Measurements from ENCODE around the gene ZBTB25. TPM values are rescaled to one million over a fixed set of nuclear protein-coding genes. Genes with fewer than 3 reads are reported as not detected.

Gene ZBTB25
- total RNA-seq, 1 donor from 2014 or later = 14.9 TPM

- peaks cover 23% of the 10 kb centered on the region for H3K4me1 ChIP-seq
- no peaks in the 10 kb centered on the region for H3K9me3 ChIP-seq
- no peak for ATAC-seq
- intact Hi-C loops (cut with DNase I) = no loop called here
- H3K27ac ChIP-seq = no peak overlapping the region
- no peak for TF ChIP-seq CTCF (IDR thresholded peaks at IDR 0.05)
- DNase-seq = no peak
- H3K27me3 ChIP-seq (ENCODE audit: low read depth) = no peaks in the 10 kb centered on the region
- H3K4me3 ChIP-seq = no peak overlapping the region
- peaks cover 5% of the 10 kb centered on the region for H3K36me3 ChIP-seq
These were observed 3.5 kb downstream of the ZBTB25 start for GRCh38 chr14:64500088-64500487.

- Histone ChIP-seq H3K27ac (no peak overlapping the region), H3K9me3 (no peaks in the 10 kb centered on the region), H3K27me3 (ENCODE audit: low read depth) (no peaks in the 10 kb centered on the region), H3K4me3 (no peak overlapping the region), H3K36me3 (peaks cover 7% of the 10 kb centered on the region), H3K4me1 (peaks cover 13% of the 10 kb centered on the region)
- ATAC-seq (no peak), DNase-seq (no peak)
- intact Hi-C loops (cut with DNase I) = no loop called here
- no peak for TF ChIP-seq CTCF (IDR thresholded peaks at IDR 0.05)
These were observed 6.9 kb downstream of the ZBTB25 start for GRCh38 chr14:64496764-64497163.

- H3K4me1 ChIP-seq = no peaks in the 10 kb centered on the region
- DNase-seq (no peak), ATAC-seq (no peak)
- intact Hi-C loops (cut with DNase I) = no loop called here
- no peak overlapping the region for H3K4me3 ChIP-seq
- H3K27ac ChIP-seq = no peak overlapping the region
- peaks cover 8% of the 10 kb centered on the region for H3K36me3 ChIP-seq
- TF ChIP-seq CTCF (IDR thresholded peaks at IDR 0.05) = no peak
- no peaks in the 10 kb centered on the region for H3K27me3 ChIP-seq (ENCODE audit: low read depth)
- H3K9me3 ChIP-seq = no peaks in the 10 kb centered on the region
These were observed 8.4 kb downstream of the ZBTB25 start for GRCh38 chr14:64495252-64495651.

GRCh38 chr14:64493455-64493854, 10.2 kb downstream of the ZBTB25 start:
- ATAC-seq = no peak
- intact Hi-C loops (cut with DNase I) = no loop called here

GRCh38 chr14:64491637-64492036, 12.0 kb downstream of the ZBTB25 start:
- DNase-seq (no peak), ATAC-seq (no peak)
- no peaks in the 10 kb centered on the region for H3K4me1 ChIP-seq
- intact Hi-C loops (cut with DNase I) = no loop called here
- no peaks in the 10 kb centered on the region for H3K9me3 ChIP-seq
- TF ChIP-seq CTCF (IDR thresholded peaks at IDR 0.05) = no peak
- H3K4me3 ChIP-seq = no peak overlapping the region
- no peak overlapping the region for H3K27ac ChIP-seq
- peaks cover 43% of the 10 kb centered on the region for H3K36me3 ChIP-seq
- H3K27me3 ChIP-seq (ENCODE audit: low read depth) = no peaks in the 10 kb centered on the region

More at GRCh38 chr14:64493455-64493854, 10.2 kb downstream of the ZBTB25 start:
- no peaks in the 10 kb centered on the region for H3K9me3 ChIP-seq
- H3K4me1 ChIP-seq = no peaks in the 10 kb centered on the region
- H3K27me3 ChIP-seq (ENCODE audit: low read depth) = no peaks in the 10 kb centered on the region
- DNase-seq = no peak
- H3K4me3 ChIP-seq = no peak overlapping the region
- TF ChIP-seq CTCF (IDR thresholded peaks at IDR 0.05) = no peak
- peaks cover 25% of the 10 kb centered on the region for H3K36me3 ChIP-seq
- no peak overlapping the region for H3K27ac ChIP-seq

- H3K9me3 ChIP-seq = no peaks in the 10 kb centered on the region
- H3K27ac ChIP-seq = no peak overlapping the region
- DNase-seq (no peak), ATAC-seq (no peak)
- intact Hi-C loops (cut with DNase I) = no loop called here
- H3K4me1 ChIP-seq = no peaks in the 10 kb centered on the region
- H3K36me3 ChIP-seq = peaks cover 57% of the 10 kb centered on the region
- no peak overlapping the region for H3K4me3 ChIP-seq
- no peak for TF ChIP-seq CTCF (IDR thresholded peaks at IDR 0.05)
- H3K27me3 ChIP-seq (ENCODE audit: low read depth) = no peaks in the 10 kb centered on the region
These were observed 15.0 kb downstream of the ZBTB25 start for GRCh38 chr14:64488590-64489099.
